Measurements from ENCODE around the gene FBXL20. TPM values are rescaled to one million over a fixed set of nuclear protein-coding genes. Genes with fewer than 3 reads are reported as not detected.
"Not testable (repeated sequence)": the region's sequence is repeated elsewhere in the genome, so short reads cannot be mapped to it uniquely, and the experiment has no call there.

Gene FBXL20
- total and polyA plus RNA-seq, 10 of the 15 experiments (the other 5 are each of a cell fraction or from before 2014, with no cell fraction given): 1.2 to 8.3 (median 4.4) TPM

DNA sequence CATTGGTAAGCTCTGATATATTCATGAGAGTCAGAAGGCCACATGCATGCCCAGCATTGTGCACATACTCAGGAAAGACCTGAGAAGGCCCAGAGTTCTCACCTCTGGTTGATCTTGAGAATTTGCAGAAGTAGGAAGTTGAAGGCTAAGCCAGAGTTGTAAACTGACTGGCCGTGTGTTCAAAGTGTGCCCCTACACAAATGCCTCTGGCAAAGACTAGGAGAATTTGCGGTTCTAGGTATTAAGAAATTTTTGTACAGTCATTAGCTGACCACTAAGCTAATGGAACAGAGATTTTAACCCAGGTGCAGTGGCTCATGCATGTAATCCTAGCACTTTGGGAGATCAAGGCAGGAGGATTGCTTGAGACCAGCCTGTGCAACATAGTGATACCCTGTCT is 25.0 kb downstream of the FBXL20 start (continued):
- 0 out of 2 replicates have a peak, but pooled peaks have one; percentile 13 for TF ChIP-seq NFIC (IDR thresholded peaks at IDR 0.05; ENCODE audit: low read depth, low read length)
- TF ChIP-seq, protein P1, sequence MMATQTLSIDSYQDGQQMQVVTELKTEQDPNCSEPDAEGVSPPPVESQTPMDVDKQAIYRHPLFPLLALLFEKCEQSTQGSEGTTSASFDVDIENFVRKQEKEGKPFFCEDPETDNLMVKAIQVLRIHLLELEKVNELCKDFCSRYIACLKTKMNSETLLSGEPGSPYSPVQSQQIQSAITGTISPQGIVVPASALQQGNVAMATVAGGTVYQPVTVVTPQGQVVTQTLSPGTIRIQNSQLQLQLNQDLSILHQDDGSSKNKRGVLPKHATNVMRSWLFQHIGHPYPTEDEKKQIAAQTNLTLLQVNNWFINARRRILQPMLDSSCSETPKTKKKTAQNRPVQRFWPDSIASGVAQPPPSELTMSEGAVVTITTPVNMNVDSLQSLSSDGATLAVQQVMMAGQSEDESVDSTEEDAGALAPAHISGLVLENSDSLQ (IDR thresholded peaks at IDR 0.05): no peak
- no peak for TF ChIP-seq HDAC6 (IDR thresholded peaks at IDR 0.05; ENCODE audit: unreplicated experiment)
- peak; percentile 50; the same call in 1 of the 2 replicates for TF ChIP-seq RUNX3 (IDR thresholded peaks at IDR 0.05; ENCODE audit: low read length)
- TF ChIP-seq, protein P2, sequence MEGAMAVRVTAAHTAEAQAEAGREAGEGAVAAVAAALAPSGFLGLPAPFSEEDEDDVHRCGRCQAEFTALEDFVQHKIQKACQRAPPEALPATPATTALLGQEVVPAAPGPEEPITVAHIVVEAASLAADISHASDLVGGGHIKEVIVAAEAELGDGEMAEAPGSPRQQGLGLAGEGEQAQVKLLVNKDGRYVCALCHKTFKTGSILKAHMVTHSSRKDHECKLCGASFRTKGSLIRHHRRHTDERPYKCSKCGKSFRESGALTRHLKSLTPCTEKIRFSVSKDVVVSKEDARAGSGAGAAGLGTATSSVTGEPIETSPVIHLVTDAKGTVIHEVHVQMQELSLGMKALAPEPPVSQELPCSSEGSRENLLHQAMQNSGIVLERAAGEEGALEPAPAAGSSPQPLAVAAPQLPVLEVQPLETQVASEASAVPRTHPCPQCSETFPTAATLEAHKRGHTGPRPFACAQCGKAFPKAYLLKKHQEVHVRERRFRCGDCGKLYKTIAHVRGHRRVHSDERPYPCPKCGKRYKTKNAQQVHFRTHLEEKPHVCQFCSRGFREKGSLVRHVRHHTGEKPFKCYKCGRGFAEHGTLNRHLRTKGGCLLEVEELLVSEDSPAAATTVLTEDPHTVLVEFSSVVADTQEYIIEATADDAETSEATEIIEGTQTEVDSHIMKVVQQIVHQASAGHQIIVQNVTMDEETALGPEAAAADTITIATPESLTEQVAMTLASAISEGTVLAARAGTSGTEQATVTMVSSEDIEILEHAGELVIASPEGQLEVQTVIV (IDR thresholded peaks at IDR 0.05; ENCODE audit: borderline replicate concordance, partially characterized antibody): no peak
- TF ChIP-seq, protein P3, sequence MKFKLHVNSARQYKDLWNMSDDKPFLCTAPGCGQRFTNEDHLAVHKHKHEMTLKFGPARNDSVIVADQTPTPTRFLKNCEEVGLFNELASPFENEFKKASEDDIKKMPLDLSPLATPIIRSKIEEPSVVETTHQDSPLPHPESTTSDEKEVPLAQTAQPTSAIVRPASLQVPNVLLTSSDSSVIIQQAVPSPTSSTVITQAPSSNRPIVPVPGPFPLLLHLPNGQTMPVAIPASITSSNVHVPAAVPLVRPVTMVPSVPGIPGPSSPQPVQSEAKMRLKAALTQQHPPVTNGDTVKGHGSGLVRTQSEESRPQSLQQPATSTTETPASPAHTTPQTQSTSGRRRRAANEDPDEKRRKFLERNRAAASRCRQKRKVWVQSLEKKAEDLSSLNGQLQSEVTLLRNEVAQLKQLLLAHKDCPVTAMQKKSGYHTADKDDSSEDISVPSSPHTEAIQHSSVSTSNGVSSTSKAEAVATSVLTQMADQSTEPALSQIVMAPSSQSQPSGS (IDR thresholded peaks at IDR 0.05; ENCODE audit: low read length): 0 out of 2 replicates have a peak, but pooled peaks have one; percentile 20
- TF ChIP-seq, protein P4, sequence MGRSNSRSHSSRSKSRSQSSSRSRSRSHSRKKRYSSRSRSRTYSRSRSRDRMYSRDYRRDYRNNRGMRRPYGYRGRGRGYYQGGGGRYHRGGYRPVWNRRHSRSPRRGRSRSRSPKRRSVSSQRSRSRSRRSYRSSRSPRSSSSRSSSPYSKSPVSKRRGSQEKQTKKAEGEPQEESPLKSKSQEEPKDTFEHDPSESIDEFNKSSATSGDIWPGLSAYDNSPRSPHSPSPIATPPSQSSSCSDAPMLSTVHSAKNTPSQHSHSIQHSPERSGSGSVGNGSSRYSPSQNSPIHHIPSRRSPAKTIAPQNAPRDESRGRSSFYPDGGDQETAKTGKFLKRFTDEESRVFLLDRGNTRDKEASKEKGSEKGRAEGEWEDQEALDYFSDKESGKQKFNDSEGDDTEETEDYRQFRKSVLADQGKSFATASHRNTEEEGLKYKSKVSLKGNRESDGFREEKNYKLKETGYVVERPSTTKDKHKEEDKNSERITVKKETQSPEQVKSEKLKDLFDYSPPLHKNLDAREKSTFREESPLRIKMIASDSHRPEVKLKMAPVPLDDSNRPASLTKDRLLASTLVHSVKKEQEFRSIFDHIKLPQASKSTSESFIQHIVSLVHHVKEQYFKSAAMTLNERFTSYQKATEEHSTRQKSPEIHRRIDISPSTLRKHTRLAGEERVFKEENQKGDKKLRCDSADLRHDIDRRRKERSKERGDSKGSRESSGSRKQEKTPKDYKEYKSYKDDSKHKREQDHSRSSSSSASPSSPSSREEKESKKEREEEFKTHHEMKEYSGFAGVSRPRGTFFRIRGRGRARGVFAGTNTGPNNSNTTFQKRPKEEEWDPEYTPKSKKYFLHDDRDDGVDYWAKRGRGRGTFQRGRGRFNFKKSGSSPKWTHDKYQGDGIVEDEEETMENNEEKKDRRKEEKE (IDR thresholded peaks at IDR 0.05): no peak

DNA sequence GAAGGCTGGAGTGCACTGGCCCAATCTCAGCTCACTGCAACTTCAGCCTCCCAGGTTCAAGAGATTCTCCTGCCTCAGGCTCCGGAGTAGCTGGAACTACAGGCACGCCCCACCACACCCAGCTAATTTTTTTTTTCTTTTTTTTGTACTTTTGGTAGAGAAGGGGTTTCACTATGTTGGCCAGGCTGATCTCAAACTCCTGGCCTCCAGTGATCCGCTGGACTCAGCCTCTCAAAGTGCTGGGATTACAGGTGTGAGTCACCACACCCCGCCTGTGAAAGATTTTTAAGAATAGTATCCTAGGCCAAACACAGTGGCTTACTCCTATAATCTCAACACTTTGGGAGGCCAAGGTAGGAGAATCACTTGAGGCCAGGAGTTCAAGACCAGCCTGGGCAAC is 33.6 kb downstream of the FBXL20 start:
- intact Hi-C loops (cut with micrococcal nuclease; ENCODE audit: unreplicated experiment): not testable (repeated sequence)

More for the DNA sequence above, 33.6 kb downstream of the FBXL20 start:
- H3K4me3 ChIP-seq; DNase-seq (ENCODE audit: low read depth, low spot score); H3K9me3 ChIP-seq (replicated peaks; ENCODE audit: control insufficient read depth, insufficient read depth, low read length); H3K4me2 ChIP-seq (ENCODE audit: control insufficient read depth, insufficient read depth); H4K20me1 ChIP-seq (ENCODE audit: control insufficient read depth, insufficient read depth); SMC1A ChIA-PET (ENCODE audit: uncharacterized antibody, unreplicated experiment); H3K9ac ChIP-seq (ENCODE audit: control insufficient read depth, insufficient read depth, low read length); POLR2A ChIA-PET; CTCF ChIA-PET; H3K27ac ChIP-seq (ENCODE audit: control insufficient read depth, insufficient read depth); in situ Hi-C loops (cut with MboI); H2AFZ ChIP-seq (ENCODE audit: control insufficient read depth, low read depth, low read length); H3K4me1 ChIP-seq (ENCODE audit: control insufficient read depth, insufficient read depth, low read length); ATAC-seq; H3K36me3 ChIP-seq (ENCODE audit: control insufficient read depth in 2 of 2, insufficient read depth in 2 of 2, low read length in 1 of 2); BruUV-seq (replicated peaks); RAD21 ChIA-PET (ENCODE audit: unreplicated experiment); FAIRE-seq; H3K27me3 ChIP-seq (replicated peaks in 1 of 2; ENCODE audit: control insufficient read depth in 2 of 2, insufficient read depth in 2 of 2, low read length in 1 of 2); H3K79me2 ChIP-seq (ENCODE audit: control insufficient read depth, insufficient read depth, low read length): not testable (repeated sequence)
- 97% methylated on average over 4 of the region's 4 CpGs for WGBS (ENCODE audit: insufficient coverage, insufficient replicate concordance, low lambda C conversion rate, missing lambda C conversion rate)

Data from GM12878 (cell line).